Measurements from ENCODE around the gene APIP.

Gene APIP, protein sequence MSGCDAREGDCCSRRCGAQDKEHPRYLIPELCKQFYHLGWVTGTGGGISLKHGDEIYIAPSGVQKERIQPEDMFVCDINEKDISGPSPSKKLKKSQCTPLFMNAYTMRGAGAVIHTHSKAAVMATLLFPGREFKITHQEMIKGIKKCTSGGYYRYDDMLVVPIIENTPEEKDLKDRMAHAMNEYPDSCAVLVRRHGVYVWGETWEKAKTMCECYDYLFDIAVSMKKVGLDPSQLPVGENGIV

DNA sequence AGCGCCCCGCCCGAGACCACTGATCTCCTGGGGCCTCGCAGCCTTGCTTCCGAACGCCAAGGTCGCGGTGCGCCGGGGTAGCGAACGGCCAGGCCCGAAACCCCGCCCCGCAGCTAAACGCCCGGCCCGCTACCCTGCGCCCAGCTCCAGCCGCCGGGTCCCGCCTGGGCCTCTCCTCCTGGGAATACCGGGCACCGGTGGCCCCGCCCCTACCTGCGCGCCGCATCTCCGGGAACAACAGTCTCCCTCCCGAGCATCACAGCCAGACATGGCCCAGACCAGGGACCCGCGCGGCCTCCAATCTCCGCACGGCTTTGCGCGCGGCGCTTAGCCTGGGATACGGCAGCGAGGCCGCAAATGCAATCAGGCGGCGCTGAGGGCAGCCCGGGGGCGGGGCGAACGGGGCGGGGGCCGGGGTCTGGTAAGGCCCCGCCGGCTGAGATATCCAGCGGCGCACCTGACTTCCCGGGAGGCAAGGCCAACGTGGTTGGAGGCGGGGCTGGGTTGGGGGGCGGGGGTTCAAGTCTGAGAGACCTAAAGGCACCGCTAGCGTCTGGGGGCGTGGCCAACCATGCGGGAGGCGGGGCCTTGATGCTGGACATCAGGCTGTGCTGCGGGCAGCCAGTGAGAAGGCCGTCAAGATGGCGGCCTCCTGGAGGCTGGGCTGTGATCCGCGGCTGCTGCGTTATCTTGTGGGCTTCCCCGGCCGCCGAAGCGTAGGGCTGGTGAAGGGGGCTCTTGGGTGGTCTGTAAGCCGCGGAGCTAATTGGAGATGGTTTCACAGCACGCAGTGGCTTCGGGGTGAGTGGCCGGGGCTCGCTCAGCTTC is at the start of gene APIP, which contains the start of gene PDHX:
TSS of gene APIP (minus strand) at position 365 of the 828 bp plus-strand sequence. CDS start at position 270, 95 bp downstream.
TSS of gene PDHX (plus strand) at position 604 of the 828 bp plus-strand sequence. CDS start at position 642, 38 bp downstream.
- DNase-seq, result peak; percentile 99

DNA sequence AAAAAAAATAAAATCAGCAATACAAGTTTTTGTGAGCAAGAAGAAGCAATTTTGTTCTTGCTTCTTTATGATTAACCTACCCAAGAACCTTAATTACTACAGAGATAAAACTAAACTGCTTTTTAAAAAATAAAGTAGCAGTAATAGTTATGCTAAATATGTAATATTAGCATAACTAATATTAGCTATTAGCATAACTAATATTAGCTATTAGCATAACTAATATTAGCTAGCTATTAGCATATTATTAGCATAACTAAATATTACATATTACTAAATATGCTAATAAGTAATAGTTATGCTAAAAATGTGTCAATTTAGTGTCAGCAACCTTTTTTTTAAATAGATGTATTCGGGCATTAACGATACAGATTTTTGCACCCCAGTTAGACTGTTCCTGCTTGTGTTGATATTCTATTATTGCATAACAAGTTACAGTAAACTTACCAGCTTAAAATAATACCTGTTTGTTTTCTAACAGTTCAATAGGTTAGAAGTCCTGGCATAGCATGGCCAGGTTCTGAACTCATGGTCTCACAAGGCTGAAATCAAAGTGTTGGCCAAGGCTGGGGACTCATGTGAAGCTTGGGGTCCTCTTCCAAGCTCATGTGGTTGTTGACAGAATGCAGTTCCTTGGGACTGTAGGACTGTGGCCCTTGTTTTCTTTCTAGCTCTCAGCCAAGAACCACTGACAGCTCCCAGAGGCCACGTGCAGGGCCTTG is 48.6 kb upstream of the APIP start:
- DNase-seq, result no peak

DNA sequence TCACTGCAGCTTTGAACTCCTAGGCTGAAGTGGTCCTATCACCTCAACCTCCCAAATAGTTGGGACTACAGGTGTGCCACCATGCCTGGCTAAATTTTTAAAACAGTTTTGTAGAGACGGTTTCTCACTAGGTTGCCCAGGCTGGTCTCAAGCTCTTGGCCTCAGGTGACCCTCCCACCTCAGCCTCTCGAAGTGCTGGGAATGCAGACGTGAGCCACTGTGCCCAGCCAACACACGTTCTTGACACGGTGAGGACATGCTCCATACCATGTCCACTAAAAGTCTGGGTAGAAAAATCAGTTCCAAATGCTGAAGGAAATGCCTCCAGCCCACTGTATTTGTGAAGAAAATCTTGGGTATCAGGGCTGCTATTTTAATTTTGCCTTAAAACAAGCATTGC is 47.2 kb upstream of the APIP start:
- no peak for DNase-seq

DNA sequence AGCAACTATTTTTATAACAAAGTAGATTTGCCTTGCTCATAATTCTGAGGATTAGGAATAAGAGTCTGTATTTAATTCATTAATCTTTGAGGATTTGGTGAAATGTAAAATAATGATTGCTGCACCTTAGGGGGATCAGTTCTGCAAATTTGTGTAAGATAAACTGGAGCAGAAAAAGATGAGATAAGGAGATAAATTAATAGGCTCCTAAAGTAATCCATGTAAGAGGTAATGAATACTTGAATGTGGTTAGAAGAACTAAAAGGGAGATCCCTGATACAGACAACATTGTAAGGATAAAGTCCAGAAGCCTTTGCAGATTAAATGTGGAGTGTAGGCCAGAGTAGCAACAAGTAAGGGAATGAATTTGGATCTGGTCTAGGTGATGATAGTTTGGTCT is 45.9 kb upstream of the APIP start:
- no peak for DNase-seq

DNA sequence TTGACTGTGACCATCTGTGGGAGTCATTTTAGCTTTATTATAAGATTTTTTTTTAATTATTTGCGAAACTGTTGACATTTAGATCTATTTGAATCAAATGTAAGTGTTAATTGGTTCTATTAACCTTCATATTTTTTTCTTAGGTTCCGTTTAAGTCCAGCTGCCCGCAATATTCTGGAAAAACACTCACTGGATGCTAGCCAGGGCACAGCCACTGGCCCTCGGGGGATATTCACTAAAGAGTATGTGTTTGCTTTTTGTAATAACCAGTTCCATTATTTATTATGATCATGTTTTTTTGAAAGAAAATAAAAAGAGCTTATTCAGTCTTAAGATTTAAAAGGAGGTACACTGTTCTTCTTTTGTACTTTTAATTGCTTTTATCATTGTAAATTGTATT is 44.1 kb upstream of the APIP start:
- DNase-seq, result peak; percentile 84

DNA sequence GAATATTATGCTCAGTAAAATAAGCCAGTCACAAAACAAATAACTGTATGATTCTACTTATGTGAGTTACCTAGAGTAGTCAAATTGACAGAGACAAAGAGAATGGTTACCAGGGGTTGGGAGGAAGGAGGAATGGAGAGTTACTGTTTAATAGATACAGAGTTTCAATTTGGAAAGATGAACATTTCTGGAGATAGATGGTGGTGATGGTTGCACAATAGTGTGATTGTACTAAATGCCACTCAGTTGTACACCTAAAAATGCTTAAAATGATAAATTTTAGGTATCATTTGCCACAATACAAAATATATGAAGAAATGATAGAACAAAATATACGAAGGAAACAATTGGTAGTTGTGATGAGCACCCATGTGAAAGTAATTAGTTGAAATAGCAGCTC is 43.6 kb upstream of the APIP start:
- DNase-seq, result no peak

DNA sequence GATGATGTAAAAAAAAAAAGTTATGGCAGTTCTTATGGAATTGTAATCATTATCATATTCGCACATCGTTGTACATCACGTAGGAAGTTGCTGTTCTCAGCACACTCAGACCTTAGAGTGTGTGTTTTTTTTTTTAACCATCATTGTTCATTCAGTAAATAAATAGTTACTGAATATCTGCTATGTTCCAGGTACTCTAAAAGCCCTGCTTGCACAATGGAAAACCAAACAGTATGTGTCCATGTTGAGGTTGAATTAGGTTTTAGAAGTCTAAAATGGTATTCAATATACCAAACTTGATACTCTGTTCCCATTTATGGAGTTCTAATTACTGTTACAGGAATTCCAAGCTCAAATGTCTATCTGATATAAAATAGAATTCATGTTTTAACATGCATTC is 41.4 kb upstream of the APIP start:
- no peak for DNase-seq

DNA sequence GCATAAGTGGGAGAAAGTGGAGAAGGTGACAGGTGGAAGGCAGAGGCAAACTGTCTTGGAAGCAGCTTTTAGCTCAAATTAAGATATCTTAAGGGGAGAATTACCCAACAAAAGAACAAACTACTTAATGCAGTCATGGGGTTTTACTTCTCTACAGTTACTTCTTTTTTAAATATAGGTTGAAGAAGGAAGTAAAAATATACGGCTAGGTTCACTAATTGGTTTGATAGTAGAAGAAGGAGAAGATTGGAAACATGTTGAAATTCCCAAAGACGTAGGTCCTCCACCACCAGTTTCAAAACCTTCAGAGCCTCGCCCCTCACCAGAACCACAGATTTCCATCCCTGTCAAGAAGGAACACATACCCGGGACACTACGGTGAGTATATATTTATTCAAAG is 41.0 kb upstream of the APIP start:
- no peak for DNase-seq

DNA sequence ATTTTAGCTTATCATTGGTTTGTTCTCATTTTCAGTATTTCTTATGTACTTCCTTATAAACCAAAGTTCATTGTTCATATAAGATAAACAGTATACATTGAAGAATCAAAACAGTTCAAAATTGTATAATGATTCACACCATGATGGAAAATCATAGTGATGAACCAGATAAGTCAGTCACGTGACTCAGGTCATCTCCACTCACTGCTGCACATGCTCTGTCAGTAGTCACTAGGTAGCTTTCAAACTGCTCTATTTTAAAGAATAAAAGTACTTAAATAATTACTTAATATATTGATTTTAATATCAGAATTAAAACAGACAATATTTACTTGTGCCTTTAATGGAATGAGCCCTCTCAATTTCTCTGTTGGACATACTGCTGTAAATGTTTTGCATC is 37.8 kb upstream of the APIP start:
- DNase-seq, result no peak

DNA sequence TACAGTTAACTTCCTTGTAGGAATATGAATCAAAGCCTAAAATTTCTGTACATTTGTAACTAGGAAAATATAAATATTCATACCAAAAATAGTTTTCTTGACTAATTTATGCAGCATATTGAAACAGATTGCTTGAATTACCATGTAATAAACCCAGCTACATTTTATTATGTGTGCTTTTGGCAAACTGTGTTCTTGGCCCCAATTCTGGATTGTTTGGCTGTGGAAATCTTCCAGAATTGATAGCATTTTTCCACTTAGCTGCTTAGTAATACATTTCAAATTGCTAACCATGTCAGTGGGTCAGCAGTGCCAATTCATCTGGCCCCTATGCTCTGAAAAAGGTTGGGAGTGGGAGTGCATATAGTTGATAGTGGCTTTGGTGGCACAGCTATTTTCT is 32.5 kb upstream of the APIP start:
- DNase-seq, result no peak

DNA sequence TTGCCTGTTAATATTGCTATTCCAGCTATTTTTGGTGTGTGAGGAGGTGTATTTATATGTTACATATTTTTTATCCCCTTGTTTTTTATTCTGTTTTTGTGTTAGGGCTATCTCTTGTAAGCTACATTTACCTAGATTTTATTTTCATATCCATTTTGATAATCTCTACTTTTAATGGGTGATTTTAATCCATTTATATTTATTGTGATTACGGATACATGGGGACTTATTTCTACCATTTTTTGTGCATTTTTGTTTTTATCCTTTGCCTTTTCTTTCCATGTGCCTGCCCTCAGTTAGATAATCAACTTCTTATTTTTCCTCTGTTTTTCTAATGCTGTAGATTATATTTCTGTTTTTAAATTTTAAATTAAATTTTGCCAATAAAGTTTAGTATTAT is 28.5 kb upstream of the APIP start:
- DNase-seq, result no peak

DNA sequence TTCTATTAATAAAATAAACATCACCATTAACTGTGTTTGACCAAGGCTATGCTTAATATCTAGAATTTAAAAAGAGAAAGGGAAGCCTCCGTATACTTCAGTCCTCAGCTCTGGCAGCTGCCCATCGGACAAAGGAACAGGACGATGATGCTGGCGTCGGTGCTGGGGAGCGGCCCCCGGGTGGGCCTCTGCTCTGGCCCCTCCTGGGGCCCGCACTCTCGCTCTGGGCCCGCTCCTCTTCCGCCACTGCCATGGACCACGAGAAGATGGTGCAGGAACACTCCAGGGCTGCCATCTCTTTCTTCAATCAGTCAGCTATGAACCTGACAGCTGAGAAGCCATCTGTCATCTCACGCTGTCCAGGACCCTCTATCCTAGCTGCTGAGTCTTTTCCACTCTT is 25.5 kb upstream of the APIP start:
- DNase-seq, result no peak

DNA sequence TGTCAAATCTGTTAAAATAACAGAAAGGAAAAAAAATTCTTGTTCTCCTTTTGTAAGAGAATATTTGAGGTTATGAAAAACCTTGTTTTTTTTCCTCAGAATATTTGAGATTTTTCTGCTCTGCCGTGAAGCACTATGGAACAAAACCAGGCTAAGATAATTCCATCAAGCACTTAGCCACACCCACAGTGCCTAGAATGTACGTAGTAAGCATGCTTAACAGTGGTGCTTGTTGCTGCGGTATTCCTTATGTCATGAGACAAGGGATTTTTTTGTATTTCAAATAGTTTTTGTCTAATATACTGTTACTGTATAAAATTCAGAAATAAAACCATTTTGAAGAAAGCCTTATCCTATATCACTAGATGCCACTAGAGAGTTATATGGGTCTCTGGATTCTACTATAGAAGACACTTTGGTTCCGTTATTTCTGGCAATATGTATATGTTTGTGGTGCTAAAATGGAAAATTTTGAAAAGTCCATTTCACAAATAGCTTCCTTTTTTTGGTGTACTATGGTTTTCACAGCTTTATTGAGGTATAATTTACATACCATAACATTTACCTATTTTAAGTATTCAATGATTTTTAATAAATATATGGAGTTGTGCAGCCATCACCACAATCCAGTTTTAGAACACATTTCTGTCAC is 24.0 kb upstream of the APIP start:
- no peak for DNase-seq

DNA sequence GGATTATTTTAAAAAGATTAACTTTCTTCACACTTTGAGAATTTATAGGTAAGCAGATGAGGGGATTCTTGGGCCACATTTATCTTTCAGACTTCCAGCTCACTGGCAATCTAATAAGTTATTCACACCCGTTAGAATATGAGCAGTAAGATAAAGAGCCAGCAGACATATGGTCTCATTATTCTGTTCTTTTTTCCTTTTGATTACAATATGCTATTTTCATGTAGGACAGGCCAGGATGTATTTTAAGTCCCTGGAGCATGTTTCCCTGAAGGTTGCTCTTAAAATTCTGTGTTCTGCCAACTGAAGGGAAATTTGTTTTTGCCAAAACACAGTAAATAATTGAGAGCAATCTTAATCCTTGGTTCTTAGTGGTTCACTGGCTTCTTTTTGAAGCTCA is 22.4 kb upstream of the APIP start:
- DNase-seq, result peak; percentile 35

DNA sequence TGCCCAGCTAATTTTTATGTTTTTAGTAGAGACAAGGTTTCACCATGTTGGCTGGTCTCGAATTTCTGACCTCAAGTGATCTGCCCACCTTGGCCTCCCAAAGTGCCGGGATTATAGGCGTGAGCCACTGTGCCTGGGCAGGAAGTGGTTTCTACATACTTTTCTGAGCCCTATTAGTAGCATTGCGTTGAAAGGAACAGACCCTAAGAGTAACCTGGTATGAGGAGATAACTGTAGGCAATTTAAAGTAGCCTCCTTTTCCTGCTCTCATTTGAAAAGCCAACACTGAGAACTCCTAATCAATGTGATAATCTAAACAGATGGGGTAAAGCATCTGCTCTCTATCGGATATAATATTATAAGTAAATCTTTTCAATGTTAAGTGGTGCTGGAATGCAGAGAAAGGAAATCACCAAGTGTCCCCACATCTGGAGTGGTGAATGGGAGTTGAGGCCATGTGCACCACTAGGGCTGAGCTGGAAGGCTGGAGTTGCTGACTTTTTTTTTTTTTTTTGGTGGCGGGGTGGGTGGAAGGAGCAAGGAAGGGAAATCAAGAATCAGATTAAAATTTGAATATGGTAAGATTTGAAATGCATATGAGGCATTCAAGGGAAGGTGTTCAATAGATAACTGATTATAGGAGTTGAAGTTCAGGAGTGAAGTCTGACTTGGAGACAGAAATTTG is 20.9 kb upstream of the APIP start:
- DNase-seq, result no peak

DNA sequence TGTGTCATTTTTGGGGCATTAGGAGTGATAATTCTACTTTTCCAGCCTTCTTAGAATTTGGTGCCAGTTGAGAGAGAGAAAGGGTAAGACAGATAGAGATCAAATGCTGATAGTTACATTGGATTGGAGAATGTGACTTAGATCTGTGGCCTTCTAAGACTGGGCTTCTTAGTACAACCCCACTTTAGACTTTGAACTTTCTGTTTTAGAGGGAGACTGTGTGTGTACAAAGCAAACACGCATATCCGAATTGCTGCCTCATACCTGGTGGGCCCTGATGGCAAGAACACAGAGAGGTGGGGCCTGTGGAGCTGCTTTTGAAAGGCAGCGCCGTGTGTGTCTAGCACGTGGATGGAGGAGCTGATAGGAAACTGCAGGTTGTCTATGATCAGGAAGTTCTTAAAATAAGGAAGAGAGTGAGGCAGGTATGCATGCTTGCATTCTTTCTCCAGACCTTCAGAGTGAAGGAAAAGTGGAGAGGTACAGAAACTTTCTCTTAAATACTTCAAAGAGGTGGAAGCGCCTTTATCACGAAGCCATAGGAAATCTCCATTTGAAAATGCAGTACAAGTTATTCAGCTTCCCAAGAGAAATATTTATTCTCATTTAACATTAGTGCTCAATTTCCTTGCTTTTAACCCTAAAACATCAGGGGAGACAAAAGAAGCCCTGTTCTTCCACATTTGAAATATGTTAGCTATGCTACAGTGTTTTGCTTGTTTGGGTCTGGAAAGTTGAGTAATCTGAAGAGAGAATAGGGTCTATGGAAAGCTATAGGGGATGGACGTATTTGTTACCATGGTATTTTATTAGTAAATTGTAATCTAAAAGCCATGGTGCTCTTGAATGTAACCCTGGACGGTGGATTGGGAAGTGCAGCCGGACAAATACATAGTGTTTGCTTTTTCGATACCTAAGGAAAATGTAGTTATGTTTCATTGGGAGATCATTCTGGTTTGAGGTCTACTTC is 13.9 kb upstream of the APIP start:
- DNase-seq, result no peak

DNA sequence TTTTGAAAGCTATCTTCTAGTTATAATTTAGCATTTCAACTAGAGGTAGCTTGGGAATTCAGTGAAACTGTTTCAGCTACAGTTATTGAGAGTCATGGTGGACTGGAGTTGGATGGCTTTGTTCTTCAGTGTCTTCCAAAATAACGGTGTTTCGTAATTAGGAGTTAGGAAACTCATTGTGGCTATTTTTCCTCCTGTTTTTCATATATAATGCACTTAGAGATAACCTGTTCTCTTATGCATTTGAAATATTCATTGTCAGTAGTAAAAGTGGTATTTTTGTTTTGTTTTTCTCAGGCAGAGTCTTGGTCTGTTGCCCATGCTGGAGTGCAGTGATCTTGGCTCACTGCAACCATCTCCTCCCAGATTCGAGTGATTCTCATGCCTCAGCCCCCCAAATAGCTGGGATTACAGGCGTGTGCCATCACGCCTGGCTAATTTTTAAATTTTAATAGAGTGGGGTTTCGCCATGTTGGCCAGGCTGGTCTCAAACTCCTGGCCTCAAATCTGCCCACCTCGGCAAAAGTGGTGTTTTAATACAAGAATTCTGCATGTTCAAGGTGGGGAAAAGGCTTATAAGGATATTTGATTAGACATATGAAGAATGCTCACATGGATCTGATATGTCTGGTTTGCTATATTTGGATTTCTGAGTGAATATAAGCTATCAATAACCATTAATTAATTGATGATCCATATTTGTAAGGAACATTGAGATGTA is 12.9 kb upstream of the APIP start:
- no peak for DNase-seq

DNA sequence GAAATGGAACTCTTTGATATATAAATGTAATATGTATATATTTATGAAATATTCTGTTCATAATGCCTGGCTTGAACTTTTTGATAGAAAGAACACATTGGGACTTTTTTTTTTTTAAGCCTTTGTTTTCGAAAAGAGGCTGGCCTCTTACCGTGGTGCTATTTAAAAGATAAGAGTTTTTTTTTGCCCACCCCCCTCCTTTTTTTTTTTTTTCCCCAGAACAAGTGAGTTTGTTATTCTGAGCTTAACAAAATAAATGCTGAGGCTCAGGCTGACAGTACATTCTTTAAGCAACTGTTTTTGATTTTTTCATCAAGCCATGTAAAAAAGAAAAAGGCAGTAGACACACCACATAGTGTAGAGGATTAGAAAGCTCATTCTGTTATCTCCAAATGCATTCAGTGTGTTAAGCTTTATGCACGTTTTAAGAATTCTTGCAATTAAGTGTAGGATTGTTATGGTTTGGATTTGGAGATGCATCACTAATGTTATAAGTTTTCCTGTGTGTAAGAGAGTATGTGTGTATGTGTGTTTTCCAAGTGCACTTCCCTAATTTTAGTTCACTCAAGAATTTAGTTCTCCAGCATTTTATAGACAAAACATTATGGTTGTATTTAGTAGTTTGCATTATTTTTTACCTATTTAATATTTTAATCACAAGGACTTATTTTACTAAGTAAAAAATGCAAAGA is 12.2 kb upstream of the APIP start:
- DNase-seq, result no peak

DNA sequence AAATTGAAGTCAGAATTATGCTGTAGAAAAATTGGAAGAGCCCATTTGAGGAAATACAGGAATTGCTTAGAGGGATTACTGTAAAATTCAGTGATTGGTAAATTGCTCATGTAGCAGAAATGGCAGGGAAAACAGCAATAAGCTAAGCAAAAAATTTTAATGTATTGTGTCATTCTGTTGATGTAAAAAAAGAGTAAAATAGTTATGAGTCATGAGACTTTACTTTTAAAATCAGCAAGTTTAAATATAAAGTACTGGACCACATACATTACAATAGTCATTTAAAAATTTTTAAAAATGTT is 10.6 kb upstream of the APIP start:
- DNase-seq, result no peak

DNA sequence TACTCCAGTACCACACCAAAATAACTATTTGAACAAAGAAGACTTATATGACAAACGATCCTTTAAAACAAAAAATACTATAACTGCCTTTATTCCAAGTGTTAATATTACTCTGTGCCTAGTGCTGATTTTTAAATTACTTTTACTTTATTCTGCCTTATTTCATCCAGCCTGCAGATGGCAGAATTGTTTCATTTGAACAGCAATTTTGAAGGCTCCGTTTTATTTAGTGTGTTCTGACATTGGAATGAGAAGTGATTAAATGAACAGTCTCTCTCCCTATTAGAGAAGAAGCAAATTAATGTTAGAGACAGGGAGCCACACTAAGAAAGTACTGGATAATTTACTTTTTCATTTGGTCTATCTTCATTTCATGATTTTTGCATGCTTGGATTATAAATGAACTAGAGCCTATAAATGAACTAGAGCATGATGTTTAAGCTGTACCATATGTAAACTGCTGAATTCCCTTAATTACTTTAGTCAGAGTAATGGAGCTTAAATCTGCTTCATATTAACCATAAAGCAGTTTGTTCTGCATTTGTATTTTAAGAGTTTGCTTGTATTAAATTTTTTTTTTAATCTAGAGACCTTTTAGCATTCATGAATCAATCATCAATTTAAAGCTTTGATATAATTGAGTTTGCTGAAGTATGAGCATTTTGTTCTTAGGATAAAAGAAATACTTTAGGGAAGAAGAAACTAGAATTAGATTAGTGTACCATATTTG is 10.1 kb upstream of the APIP start:
- peak; percentile 42 for DNase-seq

Data from COR-L47 (cell line).